Measurements from ENCODE around the gene SMC1B.
"Not testable (repeated sequence)": the region's sequence is repeated elsewhere in the genome, so short reads cannot be mapped to it uniquely, and the experiment has no call there.

SMC1B gene

GRCh38 chr22:45445031-45445710, 31.8 kb upstream of the SMC1B start:
- DNase-seq: no peak

GRCh38 chr22:45444168-45444567, 30.8 kb upstream of the SMC1B start:
- DNase-seq: no peak

GRCh38 chr22:45442116-45442515, 28.7 kb upstream of the SMC1B start:
- no peak for DNase-seq

- DNase-seq: no peak
Measured at GRCh38 chr22:45441138-45441537, 27.7 kb upstream of the SMC1B start.

- not testable (repeated sequence) for DNase-seq
Measured at GRCh38 chr22:45440688-45441087, 27.3 kb upstream of the SMC1B start.

GRCh38 chr22:45438336-45438735, 24.9 kb upstream of the SMC1B start:
- DNase-seq: no peak

GRCh38 chr22:45436871-45437517, 23.6 kb upstream of the SMC1B start:
- not testable (repeated sequence) for DNase-seq

GRCh38 chr22:45435544-45436139, 22.2 kb upstream of the SMC1B start:
- DNase-seq: peak; percentile 58 to 70 (median 60)

GRCh38 chr22:45434981-45435380, 21.6 kb upstream of the SMC1B start:
- no peak for DNase-seq

- no peak for DNase-seq
Measured at GRCh38 chr22:45430871-45431270, 17.5 kb upstream of the SMC1B start.

- DNase-seq: no peak
Measured at GRCh38 chr22:45429981-45430775, 16.8 kb upstream of the SMC1B start.

- DNase-seq: no peak
Measured at GRCh38 chr22:45429424-45429823, 16.0 kb upstream of the SMC1B start.

- DNase-seq: no peak
Measured at GRCh38 chr22:45428391-45429385, 15.3 kb upstream of the SMC1B start.

GRCh38 chr22:45427114-45427513, 13.7 kb upstream of the SMC1B start:
- no peak for DNase-seq

- DNase-seq: no peak
Measured at GRCh38 chr22:45426387-45426786, 13.0 kb upstream of the SMC1B start.

GRCh38 chr22:45425531-45426265, 12.3 kb upstream of the SMC1B start:
- DNase-seq: no peak

- no peak for DNase-seq
Measured at GRCh38 chr22:45425101-45425500, 11.7 kb upstream of the SMC1B start.

- DNase-seq: no peak
Measured at GRCh38 chr22:45424241-45424731, 10.9 kb upstream of the SMC1B start.

- no peak for DNase-seq
Measured at GRCh38 chr22:45423524-45423923, 10.1 kb upstream of the SMC1B start.

- DNase-seq: no peak
Measured at GRCh38 chr22:45422237-45422983, 9.0 kb upstream of the SMC1B start.

Data from activated CD4-positive, CD25-positive, alpha-beta regulatory T cell (primary cell).